Lower lobe of right lung (tissue), 2 donors: Measurements from ENCODE around the gene AGAP3. TPM values are rescaled to one million over a fixed set of nuclear protein-coding genes. Genes with fewer than 3 reads are reported as not detected.

Source experiments
- ATAC-seq, 2 donors: fragments of 200-7000 bp; cut with Tn5 transposase; one replicate each; pipeline ENCODE4 v1.9.1; 2020 to 2022; ENCODE audit warnings: mild to moderate bottlenecking in 2 of 2, moderate library complexity in 2 of 2
- DNase-seq: peaks from one replicate; pipeline ENCODE4 v3.0.0-alpha.2; 2020
- H3K27ac ChIP-seq: fragments of 200-600 bp; one replicate; pipeline ENCODE4 v1.8.0; 2022
- H3K27me3 ChIP-seq: fragments of 200-600 bp; one replicate; pipeline ENCODE4 v1.8.0; 2022; ENCODE audit warnings: low read depth
- H3K36me3 ChIP-seq: fragments of 200-600 bp; one replicate; pipeline ENCODE4 v1.8.0; 2022; ENCODE audit warnings: mild to moderate bottlenecking
- H3K4me1 ChIP-seq: fragments of 200-600 bp; one replicate; pipeline ENCODE4 v1.8.0; 2022
- H3K4me3 ChIP-seq: fragments of 200-600 bp; one replicate; pipeline ENCODE4 v1.8.0; 2022; ENCODE audit warnings: mild to moderate bottlenecking
- H3K9me3 ChIP-seq: fragments of 200-600 bp; one replicate; pipeline ENCODE4 v1.8.0; 2022
- intact Hi-C: fragments of 100-400 bp; cut with DNase I; formaldehyde crosslinking; loops from one replicate; pipeline ENCODE4 v1.11.0; 2022
- total RNA-seq: library from RNA; stranded (reverse); fragmentation: NEBNext Ultra II Directional; extraction: Animal tissue kit (Norgen Biotek cat#: 25700); gene quantifications from one replicate; pipeline ENCODE4 v1.2.1, GENCODE V29; 2021
- TF ChIP-seq, protein P1 (sequence below): fragments of 200-600 bp; IDR thresholded peaks from one replicate; pipeline ENCODE4 v1.8.0; 2022; ENCODE audit warnings: antibody characterized with exemption, mild to moderate bottlenecking
- donor health status: DM: no; HTN: yes; CAD: no; lungs with severe emphysema.

AGAP3 gene
- total RNA-seq, 1 donor from 2014 or later, result 157 TPM

DNA sequence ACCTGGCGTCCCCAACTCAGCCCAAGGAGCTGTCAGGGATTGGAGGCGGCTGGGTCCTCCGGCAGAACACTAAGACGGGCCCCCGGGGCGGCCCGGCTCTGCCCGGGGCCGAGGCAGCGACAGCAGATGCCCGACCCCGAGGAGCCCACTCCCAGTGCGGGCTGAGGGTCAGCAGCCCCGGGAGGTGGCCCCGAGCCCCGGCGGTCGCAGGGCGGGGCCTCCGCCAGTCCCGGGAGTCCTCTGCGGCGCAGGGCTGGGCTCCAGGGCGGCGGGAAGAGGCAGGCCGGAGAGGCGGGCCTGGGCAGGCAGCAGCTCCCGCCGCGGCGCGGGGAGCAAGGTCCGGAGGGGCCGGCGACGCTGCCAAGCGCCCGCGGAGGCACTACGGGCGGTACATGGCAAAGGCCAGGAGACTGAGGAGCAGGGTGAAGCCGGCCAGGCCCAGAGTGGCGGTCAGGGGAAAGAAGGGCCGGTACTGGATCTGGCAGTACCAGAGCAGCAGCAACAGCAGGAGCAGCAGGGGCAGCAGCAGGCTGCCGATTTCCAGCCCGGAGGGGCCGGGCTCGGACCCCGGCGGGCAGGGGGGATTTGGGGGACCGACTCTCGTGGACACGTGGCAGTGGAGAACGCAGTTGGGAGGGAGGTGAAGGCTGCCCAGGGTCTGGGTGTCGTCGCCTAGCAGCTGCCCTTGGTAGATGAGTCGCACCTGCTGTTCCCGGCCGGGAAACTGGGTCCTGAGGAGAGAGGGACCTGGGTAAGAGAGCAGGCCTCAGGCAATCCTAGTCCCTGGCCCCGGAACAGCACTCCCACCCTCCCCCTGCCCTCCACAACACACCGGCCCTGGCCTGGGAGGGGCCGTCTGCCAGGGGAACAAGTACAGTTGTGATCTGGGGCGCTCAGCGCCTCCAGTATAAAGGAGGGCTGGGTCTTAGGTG lies 4.8 kb upstream of the AGAP3 start:
- Histone ChIP-seq H3K27ac (peak overlapping the region; percentile 93), H3K36me3 (peaks cover 14% of the 10 kb centered on the region), H3K27me3 (no peaks in the 10 kb centered on the region), H3K9me3 (no peaks in the 10 kb centered on the region), H3K4me3 (peak overlapping the region; percentile 96), H3K4me1 (peaks cover 54% of the 10 kb centered on the region)
- ATAC-seq (no peak), DNase-seq (no peak)
- TF ChIP-seq, protein P1, sequence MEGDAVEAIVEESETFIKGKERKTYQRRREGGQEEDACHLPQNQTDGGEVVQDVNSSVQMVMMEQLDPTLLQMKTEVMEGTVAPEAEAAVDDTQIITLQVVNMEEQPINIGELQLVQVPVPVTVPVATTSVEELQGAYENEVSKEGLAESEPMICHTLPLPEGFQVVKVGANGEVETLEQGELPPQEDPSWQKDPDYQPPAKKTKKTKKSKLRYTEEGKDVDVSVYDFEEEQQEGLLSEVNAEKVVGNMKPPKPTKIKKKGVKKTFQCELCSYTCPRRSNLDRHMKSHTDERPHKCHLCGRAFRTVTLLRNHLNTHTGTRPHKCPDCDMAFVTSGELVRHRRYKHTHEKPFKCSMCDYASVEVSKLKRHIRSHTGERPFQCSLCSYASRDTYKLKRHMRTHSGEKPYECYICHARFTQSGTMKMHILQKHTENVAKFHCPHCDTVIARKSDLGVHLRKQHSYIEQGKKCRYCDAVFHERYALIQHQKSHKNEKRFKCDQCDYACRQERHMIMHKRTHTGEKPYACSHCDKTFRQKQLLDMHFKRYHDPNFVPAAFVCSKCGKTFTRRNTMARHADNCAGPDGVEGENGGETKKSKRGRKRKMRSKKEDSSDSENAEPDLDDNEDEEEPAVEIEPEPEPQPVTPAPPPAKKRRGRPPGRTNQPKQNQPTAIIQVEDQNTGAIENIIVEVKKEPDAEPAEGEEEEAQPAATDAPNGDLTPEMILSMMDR, result no peak
- intact Hi-C loops, result no loop called here

DNA sequence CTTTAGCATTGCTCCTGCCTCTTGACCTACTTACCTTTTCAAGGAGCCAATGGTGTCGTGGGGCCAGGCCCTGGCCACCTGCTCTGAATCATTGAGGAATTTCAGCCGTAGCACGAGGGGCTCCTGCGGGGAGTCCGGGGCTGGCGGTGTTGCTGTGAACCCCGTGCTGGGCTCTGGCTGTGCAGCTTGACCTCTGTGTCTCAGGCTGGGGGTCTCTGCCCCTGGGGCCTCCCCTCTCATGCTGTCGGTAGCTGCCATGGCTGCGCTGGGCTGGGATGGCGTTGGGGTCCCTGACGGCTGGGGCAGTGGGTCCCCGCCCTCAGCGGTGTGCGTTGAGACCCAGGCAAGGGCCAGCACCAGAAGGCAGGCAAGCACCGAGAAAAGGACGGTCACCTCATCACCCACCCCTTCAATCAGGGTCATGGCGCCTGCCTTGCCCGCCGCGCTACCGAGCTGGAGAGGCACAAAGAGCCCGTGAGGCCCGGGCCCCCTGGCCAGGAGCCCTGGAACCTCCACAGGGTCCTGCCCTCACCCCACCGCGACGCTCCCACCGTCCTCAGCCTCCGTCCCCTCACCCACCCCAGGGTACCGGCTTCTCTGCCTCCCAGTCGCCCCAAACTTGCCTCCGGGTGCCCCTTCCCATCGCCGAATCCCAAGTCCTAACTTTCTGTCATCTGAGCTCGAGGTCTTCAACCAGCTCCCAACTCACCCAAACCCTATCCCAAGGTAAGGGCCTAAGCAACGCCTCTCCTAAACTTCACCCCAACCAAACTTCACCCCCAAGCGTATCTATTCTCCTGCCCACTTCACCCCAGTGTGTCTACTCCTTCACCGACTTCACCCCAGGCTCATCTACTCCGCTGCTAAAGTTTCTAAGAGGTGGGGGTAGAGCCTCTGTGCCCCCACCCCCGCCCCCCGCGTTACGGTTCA lies 3.9 kb upstream of the AGAP3 start:
- DNase-seq, result no peak
- TF ChIP-seq, protein P1, result no peak
- peak overlapping the region; percentile 96 for H3K4me3 ChIP-seq
- H3K4me1 ChIP-seq, result peaks cover 54% of the 10 kb centered on the region
- peaks cover 7% of the 10 kb centered on the region for H3K36me3 ChIP-seq
- intact Hi-C loops, result no loop called here
- H3K27me3 ChIP-seq, result no peaks in the 10 kb centered on the region
- no peaks in the 10 kb centered on the region for H3K9me3 ChIP-seq
- H3K27ac ChIP-seq, result peak overlapping the region; percentile 93
- no peak for ATAC-seq

DNA sequence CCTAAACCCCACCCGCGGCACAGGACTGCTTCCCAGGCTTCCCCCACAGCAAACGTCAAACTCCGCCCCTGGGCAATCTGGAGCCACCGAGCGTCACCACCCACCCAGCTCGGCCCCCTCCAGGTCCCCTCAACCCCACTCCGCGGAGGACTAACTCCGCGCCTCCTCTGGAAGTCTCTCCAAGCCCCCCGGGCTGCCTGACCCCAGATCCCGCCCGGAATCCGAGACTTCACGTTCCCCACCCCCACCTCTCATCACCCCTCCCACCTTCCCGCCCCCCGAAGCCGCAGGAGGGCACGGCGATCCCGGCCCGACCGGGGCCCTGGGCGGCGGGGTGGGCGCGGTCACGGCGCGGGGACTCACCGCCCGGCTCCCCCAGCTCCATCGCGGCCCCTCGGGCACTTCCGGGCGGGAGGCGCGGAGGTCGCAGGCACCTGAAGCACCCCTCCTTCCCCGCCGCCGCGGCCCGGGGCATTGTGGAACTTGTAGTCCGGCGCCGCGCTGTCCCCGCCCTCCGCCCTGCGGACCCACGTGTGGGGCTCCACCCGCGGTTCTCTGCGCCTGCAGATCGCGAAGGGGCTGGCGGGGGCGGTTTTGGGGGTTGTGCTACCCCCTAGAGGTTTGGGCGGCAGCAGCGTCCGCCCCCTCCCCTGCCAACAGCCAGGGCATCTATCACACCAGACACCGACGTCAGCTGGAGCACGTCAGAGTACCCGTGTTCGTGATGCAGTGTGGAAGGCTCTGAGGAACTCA lies 3.0 kb upstream of the AGAP3 start, which contains the start of gene TMUB1:
Gene TMUB1 (minus strand): TSS at position 423 of the 753 bp plus-strand sequence. CDS start 930 bp downstream, outside the sequence.
- Histone ChIP-seq H3K9me3 (no peaks in the 10 kb centered on the region), H3K36me3 (no peaks in the 10 kb centered on the region), H3K27ac (peak within 1 kb of the TSS; percentile 84), H3K27me3 (no peaks in the 10 kb centered on the region), H3K4me1 (peaks cover 60% of the 10 kb centered on the region), H3K4me3 (peak within 1 kb of the TSS; percentile 96)
- intact Hi-C loops, result no loop called here
- DNase-seq, result peak; percentile 90
- peak; percentile 32 to 66 for ATAC-seq
- TF ChIP-seq, protein P1, result no peak

DNA sequence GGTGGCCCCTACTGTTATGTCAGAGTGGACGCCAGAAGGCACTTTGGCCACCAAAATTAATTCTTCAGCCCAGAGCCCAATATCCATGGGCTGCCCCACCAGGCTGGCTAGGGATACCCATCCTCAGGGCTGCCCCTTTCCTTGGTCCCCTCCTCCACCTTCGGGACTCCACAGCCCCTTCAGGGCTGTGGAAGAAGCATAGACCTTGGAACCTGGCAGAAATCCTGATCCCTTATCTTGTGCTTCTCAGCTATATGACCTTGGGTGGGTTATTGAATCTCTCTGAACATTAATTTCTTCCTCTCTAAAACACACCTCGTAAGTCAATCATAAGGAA lies 2.5 kb upstream of the AGAP3 start:
- no peak for ATAC-seq
- no peak for DNase-seq
- no peaks in the 10 kb centered on the region for H3K9me3 ChIP-seq
- H3K27ac ChIP-seq, result peak overlapping the region; percentile 84
- H3K4me1 ChIP-seq, result peaks cover 60% of the 10 kb centered on the region
- H3K27me3 ChIP-seq, result no peaks in the 10 kb centered on the region
- H3K4me3 ChIP-seq, result peak overlapping the region; percentile 96
- intact Hi-C loops, result no loop called here
- TF ChIP-seq, protein P1, result no peak
- no peaks in the 10 kb centered on the region for H3K36me3 ChIP-seq

DNA sequence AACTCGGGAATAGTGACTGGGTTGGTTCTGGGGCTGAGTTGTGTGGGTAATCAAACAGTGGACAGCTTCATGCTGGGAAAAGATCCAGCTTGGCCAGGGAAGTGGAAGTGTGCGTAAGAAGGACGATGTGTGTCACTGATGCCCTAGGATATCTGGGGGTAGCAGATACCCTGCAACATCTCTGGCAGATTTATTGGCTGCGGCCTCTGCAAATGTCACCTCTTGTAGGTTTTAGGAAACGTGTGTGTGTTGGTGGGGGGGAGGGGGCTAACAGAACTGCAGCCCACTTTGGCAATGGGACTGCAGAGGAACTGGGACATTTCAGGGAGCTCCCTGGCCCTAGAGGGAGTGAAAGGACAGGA lies 965 bp upstream of the AGAP3 start:
- no peaks in the 10 kb centered on the region for H3K27me3 ChIP-seq
- no peak for DNase-seq
- no peak for ATAC-seq
- H3K4me1 ChIP-seq, result peaks cover 63% of the 10 kb centered on the region
- H3K4me3 ChIP-seq, result peak overlapping the region; percentile 57
- TF ChIP-seq, protein P1, result no peak
- H3K9me3 ChIP-seq, result no peaks in the 10 kb centered on the region
- intact Hi-C loops, result no loop called here
- H3K36me3 ChIP-seq, result no peaks in the 10 kb centered on the region
- peak overlapping the region; percentile 86 for H3K27ac ChIP-seq
